ENCODE measurements around the gene ZSCAN20. TPM values are rescaled to one million over a fixed set of nuclear protein-coding genes. Genes with fewer than 3 reads are reported as not detected.

ZSCAN20 gene
- total RNA-seq, result 5.5 and 6.6 TPM in 2 replicates

DNA sequence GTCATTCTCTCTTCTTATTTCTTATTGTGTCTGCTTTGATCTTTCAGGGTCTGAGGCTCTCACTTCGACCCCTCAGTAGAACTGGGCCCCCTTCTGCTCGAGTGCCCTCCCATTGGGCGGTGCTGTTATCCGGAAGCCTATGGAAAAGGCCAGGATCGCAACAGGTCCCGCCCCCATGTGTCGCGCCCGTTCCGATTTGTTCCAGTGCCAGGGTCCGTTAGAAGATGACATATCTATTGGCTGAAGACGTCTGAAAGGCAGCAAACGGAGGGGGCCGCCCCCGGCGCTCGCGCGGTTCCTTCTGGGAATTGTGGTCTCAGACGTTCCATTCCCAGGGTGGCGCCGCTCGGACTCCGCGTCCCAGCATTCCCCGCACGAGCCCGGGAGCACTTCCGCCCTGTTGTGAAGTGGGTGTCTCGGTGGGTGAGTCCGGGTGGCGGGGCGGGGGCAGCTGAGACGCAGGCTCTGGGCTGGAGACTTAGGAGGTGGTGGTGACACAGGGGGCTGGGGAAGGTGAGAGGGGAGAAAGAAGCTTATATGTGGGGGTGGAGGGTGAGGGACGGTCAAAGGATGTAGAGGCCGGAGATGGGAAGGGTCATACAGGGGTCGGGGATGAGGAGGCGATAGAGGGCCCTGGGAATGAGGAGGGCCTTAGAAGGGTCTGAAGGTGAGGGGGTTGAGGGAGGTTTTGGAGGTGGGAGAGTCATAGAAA, at the start of gene ZSCAN20:
Gene ZSCAN20, plus strand, starts transcription at position 377 of the 712 bp plus-strand sequence. CDS start 6,644 bp downstream, outside the sequence.
- DNase-seq (ENCODE audit: low read depth in 2 of 2), result peak; percentile 93 to 98

DNA sequence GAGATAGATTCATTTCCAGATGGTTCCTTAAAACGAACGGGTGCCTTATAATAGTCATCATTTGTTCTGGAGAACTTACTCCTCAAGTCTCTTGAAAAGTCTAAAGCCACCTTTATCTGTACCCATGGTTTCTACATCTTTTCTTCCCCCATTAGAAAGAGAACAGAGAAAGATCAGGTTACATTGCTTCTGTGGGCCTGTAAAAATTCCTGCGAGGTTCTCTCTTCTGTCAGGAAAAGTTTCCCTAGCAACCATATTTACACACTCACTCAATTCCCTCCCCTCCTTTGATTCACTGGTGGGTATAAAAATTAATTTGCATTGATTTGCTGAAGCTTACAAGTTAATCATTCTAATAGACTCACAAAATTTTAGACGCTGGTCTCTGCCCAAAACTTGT, 48.2 kb upstream of the ZSCAN20 start:
- peak in 1 of 2 donors; percentile 41 for DNase-seq (ENCODE audit: low read depth in 2 of 2)

DNA sequence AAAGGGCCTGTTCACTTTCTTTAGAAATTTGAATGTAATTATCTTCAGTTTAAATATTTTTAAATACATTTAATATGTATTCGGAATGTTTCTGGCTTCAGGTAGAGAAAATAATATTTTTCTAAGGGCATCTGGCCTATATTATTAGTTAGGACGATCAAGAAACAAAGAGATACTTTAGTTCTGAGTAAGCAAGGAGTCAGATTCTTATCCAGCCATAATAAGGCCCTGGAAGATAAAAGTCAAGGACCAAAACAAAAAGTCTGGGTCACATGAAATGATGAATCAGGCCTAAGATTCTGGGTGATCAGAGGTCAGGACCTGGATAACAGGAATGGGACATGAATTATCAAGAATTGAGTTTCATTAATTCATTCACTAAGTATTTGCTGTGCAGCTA, 47.8 kb upstream of the ZSCAN20 start:
- DNase-seq (ENCODE audit: low read depth in 2 of 2), result no peak

DNA sequence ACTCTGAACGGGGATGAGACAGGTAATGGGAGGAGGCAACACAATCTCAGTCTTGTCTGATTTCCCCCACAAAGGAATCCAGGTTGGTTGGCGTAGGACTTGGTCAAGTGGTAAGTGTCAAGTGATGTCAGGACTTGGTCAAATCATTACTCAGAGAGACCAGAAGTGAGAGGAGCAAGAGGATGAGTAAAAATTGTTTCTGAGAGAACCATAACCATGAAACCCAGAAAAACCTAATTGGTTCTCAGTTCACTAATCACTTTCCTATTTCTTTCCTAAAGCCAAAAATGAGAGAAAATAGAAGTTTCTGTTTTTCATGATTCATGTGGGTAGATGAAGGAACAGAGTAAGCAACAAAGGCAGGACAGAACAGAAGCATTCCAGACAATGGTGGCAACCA, 46.5 kb upstream of the ZSCAN20 start:
- no peak for DNase-seq (ENCODE audit: low read depth in 2 of 2)

DNA sequence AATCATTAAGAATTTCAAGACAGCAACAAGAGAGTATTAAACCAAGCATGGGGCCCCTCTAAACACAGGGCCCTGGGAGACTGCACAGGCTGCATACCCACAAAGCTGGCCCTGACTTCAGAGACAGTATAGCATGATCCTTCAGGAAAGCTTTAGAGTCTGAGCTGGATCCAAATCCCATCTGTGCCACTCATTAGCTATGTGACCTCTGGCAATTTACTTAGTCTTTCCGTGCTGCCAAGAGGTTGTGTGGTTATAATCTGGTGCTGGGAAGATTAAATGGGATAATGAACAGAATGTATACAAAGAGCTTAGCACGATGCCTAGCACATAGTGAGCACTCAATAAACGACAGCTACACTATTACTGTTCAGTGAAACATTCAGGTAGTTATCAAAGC, 45.5 kb upstream of the ZSCAN20 start:
- DNase-seq (ENCODE audit: low read depth in 2 of 2), result no peak

DNA sequence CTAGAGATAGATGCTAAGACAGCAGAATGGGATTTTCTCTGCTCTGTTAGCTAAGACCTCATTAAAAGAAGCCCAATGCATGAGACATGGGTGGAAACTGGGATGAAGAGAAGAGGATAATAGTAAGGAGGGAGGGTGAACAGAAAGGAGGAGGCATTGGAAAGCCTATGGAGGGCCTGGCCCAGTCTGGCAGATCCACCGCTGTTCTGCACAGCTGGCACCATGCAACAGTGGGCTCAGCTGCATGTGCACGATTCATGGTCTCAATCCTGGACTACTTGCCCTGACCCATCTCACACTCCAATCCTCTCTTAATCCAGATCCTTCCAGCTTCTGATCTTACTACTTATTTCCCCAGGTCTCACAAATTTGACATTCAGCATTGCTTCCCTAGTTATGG, 43.8 kb upstream of the ZSCAN20 start:
- no peak for DNase-seq (ENCODE audit: low read depth in 2 of 2)

DNA sequence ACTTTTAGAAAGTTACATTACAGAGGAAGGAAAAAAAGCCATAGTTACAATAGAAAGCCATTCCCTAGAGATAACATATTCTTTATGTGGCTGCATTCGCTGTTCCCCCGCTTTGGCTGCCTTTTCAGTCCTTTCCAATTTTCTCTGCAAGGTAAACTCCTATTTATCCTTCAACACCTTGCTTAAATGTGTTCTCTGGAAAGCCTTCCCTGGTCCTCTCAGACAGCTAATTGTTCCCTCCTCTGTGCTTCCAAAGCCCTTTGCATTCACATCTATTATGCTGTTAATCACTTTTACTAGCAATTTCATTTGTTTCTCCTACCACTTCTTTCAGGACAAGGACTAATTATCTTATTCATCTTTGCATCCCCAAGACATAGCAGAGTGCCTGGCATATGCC, 43.1 kb upstream of the ZSCAN20 start:
- no peak for DNase-seq (ENCODE audit: low read depth in 2 of 2)

DNA sequence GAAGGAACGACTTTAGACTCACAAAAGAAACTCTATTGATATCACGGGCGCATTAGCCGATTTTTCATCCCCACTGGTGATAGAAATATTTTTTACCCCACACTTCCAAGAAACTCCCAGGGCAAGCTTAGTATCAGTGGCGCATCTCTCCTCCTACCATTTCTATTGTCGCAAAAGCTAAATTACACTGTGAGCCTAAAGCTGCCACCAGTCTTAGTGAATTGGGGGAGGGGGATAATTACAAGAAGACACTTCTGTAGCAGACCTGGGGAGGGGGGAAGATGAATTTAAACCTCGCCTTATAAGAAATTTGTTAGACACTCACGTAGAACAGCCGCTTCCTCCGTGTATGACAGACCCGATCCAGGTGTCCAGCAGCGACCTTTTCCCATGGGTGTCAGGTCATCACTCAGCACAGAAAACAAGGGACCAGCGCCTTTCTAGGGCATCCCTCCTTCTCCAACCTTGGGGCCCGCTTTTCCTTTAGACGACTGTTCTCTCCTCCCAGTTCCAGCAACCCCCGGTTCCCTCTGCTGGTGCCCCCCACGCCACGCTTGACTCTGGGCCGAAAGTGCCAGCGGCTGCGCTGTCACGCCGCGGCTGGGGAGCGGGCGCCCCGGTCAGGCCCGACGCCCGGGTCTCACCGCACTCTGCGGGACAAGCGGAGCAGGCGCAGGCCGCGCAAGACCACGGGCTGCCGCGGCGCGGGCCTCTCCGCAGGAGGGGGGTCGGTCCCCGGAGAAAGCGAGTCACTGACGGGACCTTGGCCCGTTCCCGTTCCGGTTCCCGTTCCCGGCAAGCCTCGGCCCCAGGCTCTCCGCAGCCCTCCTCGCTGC, 42.4 kb upstream of the ZSCAN20 start:
- DNase-seq (ENCODE audit: low read depth in 2 of 2), result peak in 1 of 2 donors; percentile 39

DNA sequence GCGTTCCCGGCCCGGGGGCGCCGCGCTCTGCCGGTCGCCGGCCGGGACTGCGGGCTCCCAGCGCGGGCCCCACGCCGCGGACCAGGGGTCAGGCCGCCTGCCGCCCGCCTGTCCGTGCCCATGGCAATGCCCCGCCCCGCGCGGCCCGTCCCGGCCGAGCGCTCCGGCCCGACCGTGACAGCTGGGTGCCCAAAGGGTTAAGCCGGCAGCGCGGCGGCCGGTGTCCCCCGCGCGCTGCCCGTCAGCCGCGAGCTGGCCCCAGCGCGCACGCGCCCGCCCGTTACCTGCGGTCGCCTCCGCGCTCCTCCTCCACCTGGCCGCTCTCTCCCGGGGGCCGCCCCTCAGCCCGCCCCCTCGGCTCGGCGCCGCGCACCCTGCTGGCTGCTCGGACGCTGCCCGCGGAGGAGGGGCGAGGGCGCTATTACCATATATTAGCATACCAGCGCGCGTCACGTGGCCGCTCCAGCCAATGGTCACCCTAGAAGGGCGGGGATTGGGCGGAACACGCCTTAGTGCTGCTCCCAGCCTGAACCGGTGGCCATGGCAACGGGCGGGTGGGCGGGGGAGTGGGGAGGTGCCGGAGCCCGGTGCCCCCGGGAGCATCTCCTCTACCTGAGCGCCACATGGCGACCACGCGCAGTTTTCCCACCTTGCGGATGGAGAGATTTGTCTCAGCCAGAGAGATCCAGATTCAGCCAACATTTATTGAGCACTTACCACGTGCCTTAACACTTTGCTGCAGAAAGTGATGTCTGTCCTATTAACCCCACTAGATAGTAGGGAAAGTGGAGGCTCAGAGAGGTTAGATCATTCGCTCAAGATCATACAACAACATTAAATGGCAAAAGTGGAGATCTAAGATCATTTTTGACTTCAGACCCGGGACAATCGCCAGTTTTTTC, 41.5 kb upstream of the ZSCAN20 start, which contains the start of gene PHC2:
Gene PHC2, minus strand, starts transcription at position 404 of the 902 bp plus-strand sequence. CDS start 55,556 bp downstream, outside the sequence.
- DNase-seq (ENCODE audit: low read depth in 2 of 2), result peak; percentile 87 to 97

DNA sequence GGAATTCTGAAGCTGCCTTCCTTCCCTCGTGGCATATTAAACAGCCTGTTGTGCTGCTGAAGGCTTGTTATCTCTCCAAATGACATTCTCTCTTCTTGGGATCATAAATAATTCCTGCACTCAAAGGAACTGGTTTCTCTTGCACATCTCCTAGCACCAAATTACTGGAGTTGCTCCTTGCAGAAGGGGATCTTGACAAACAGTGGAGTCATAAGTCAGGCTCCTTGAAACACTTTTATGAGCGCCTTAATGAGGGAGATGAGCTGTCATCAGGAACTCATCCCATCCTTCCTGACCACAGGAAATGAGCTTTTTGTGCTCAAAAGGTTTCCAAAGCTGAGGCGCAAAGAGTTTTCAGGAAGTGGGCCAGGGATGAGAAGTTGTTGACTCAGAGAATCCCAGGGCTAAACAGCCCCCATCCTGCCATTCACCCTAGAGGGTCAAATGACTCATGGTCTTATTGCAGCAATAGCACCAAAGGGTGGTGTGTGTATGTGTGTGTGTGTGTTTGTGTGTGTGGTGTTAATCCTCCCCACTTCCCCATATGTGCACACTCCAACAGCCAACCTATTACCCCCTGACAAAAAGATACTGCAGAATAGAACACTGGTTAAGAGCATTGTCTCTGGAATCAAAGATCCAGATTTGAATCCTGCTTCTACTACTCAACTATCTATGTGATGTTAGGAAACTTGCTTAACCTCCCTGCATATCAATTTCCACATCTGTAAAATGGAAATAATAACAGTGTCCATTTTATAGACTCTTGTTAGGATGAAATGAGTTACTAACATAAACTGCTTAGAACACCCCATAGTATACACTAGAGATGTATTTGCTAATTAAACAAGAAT, 38.7 kb upstream of the ZSCAN20 start:
- peak; percentile 76 to 96 for DNase-seq (ENCODE audit: low read depth in 2 of 2)

DNA sequence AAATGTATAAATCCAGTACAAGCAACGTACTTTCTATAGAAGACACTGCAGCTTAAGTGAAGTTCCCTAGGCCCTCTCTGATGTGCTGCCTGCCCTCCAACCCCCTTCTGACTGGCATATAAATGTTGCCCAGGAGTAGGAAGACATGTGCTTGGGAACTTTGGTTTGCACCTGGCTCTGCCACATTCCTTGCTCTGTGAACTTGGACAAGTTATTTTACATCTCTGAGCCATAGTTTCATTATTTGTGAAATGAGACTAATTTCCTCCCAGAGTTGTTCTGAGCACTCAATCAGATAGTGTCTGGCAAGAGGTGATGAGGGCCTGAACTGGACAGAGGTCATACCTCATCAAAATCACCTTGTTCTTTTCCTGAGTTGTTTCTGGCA, 38.1 kb upstream of the ZSCAN20 start:
- DNase-seq (ENCODE audit: low read depth in 2 of 2), result no peak

DNA sequence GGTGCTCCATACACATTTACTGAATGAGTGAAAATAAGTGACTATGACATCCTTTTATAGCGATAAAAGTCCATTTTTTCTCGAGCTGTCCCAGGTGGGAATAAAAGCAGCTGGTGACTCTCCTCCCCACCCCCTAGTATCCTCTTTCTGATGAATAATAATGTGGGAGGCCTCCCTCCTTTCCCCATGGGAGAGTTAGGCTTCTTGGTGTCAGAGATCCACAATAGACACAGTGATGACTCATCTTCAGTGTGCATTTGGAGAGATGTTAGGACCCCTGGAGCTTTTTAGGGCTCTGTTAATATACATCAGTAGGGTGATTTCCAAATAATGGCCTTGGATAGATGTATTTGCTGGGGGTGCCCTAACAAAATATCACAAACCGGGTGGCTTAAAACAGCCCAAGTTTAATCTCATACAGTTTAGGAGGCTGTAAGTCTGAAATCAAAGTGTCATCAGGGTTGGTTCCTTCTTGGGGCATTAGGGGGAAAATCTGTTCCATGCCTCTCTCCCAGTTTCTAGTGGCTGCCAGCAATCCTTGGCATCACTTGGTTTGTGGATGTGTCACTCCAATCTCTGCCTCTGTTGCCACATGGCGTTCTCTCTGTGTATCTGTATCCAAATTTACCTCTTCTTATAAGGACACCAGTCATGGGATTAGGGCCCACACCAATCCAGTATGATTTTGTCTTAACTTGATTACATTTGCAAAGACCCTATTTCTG, 37.2 kb upstream of the ZSCAN20 start:
- peak in 1 of 2 donors; percentile 51 for DNase-seq (ENCODE audit: low read depth in 2 of 2)

DNA sequence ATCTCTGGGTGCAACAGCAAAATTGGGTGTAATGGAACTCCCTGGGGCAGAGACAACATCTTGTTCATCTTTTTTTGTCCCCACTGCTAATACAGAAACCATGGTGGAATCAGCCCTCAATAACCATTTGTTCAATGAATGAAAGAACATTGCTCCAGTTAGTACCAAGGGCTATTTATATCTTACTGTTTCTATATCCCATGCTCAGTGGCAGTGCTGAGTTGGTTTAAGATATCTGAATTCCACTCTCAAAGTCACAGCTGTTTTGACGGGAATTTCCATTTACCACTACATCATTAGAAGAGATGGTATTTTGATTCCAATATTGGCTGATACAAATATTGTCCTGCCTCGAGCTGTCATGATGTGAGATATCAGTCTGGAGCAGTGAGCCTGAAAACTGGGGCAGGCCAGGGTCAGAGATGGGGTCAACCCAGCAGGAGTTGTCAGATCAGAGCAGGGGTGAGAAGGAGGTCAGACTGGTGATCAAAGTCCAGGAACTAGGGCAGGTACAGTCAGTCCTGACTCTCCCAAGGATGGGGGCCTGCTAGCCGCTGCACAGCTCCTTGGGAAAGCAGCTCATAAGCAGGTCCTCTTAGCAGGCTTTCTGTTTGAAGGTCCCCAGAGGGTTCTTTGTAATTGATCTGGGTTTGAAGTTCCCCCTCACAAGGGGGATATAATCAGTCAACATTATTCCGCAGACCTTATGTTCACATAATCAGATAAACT, 35.7 kb upstream of the ZSCAN20 start:
- DNase-seq (ENCODE audit: low read depth in 2 of 2), result no peak

DNA sequence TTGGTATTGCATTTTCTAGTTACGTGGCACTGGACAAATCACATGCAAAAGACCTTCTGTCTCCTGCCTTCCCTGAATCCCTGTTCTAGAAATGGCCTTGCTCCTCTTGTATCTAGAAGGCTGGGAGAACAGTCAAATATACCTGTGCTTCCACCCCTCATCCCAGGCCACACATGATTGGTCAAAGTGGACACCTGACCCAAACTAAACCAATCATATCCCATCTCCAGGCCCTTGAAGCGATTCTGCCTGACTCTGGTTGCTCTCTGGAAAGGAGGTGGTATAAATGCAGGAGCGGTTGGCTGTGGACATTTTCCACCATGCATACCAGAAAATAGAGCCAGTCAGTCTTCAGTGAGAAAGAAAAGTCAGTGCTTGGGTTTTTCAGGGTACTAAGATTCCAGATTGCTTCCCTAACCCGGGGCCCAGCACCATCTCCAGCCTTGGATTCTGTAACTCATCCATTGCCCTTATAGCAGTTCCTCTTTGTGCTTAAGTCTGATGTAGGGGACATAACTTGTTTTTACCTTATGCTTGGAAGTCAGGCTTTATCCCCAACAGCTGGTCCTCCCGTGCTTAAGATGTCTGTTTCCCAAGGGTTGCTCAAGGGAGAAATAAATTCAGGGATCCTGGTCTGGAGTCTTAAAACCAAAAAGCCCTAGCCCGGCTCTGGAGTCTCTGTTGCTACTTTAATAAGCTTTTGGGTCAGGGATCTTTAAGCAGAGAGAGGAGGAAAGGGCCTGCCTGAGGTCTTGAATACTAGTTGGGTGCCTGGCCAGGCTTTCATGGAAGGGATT, 33.9 kb upstream of the ZSCAN20 start:
- no peak for DNase-seq (ENCODE audit: low read depth in 2 of 2)

DNA sequence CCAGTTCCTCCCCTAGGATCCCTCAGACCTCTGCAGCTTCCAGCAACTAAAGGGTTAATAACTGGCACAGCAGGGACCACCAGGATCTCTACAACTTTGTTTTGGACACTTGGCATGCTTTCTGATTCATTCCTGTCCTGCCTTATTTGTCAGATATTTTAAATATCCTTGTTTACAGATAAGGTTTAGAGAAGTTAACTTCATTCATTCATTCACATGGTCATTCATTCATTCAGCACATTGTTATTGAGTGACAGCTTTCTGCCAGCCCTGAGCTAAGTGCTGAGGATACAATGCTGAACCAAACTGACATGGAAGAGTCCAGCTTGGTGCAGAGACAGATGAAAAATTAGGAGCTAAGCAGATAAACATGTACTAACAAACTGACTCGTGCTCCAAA, 32.8 kb upstream of the ZSCAN20 start:
- no peak for DNase-seq (ENCODE audit: low read depth in 2 of 2)

DNA sequence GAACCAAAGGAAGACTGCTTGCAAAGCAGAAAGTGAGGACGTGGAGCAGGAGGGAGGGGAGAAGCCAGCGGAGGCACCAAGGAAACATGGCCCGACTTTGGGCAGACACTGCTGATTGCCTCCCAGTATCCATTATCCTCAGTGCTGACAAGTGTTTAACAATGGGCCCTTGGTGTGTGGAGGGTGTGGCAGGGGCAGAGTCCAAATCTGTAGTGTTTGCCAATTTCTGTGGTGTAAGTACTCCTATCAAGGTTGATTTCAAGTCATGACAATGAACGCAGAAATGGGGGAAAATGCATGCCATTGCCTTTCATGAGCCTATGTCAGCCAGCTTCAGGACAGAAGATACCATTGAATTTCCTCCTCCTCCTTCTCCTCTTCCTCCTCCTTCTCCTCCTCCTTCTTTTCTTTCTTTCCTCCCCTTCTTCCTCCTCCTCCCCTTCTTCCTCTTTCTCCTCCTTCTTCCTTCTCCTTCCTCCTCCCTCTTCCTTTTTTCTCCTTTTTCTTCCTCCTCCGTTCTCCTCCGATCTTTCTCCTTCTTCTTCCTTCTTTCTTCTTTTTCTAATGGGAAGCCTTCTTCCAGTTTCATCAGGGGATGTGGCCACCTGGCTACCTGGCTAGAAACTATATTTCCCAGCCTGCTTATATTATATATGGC, 31.2 kb upstream of the ZSCAN20 start:
- no peak for DNase-seq (ENCODE audit: low read depth in 2 of 2)

DNA sequence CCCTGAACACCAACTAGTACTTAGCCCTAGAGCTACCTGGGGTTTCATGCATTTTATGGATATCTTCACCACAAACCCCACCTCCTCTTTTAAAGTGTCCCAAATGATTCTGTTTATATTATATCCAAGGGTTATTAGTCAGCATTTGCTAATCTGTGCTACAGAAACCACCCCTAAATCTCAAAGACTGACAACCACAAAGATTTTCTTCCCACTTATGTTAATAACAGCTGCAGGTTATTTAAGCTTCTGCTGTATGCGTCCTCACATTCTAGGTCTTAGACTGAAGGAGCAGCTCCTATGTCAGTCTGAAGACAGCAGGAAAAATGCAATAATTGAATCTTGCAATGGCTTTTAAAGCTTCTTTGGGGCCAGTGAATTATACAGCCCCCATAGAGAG, 30.3 kb upstream of the ZSCAN20 start:
- DNase-seq (ENCODE audit: low read depth in 2 of 2), result no peak

Data from dermis microvascular lymphatic vessel endothelial cell (primary cell).